Natural killer cell (primary cell): ENCODE results near the gene AKR1A1. TPM values are rescaled to one million over a fixed set of nuclear protein-coding genes. Genes with fewer than 3 reads are reported as not detected.
"Not testable (repeated sequence)": the region's sequence is repeated elsewhere in the genome, so short reads cannot be mapped to it uniquely, and the experiment has no call there.

Experiments
- ATAC-seq, 3 donors: fragments of 150-1000 bp in 2 of 3; fragments of 200-7000 bp in 1 of 3; cut with Tn5 transposase; 1 replicate in 1 of 3; 2 replicates in 2 of 3; pipeline ENCODE4 v1.10.0; 2021; ENCODE audit warnings: mild to moderate bottlenecking in 2 of 3, moderate library complexity in 2 of 3
- DNase-seq, 2 donors: peaks; one replicate each; pipeline versions ENCODE4 v3.0.0 to v3.0.0-alpha.2; 2013 to 2021; ENCODE audit warnings: mixed read lengths in 1 of 2
- H3K27ac ChIP-seq: one replicate; pipeline ENCODE4 v1.5.1; 2013; ENCODE audit warnings: mild to moderate bottlenecking, low read length
- H3K27me3 ChIP-seq: one replicate; pipeline ENCODE4 v1.6.1; 2013; ENCODE audit warnings: low read length; ENCODE audit not compliant: control insufficient read depth, insufficient read depth
- H3K36me3 ChIP-seq: one replicate; pipeline ENCODE4 v1.6.1; 2013; ENCODE audit warnings: low read length; ENCODE audit not compliant: control insufficient read depth, insufficient read depth
- H3K4me1 ChIP-seq: one replicate; pipeline ENCODE4 v1.6.1; 2013; ENCODE audit warnings: low read length; ENCODE audit not compliant: control insufficient read depth, insufficient read depth
- H3K4me3 ChIP-seq: one replicate; pipeline ENCODE4 v1.5.1; 2013; ENCODE audit warnings: low read length
- H3K9me3 ChIP-seq: one replicate; pipeline ENCODE4 v1.6.1; 2013; ENCODE audit warnings: low read length; ENCODE audit not compliant: control insufficient read depth, insufficient read depth
- H3K27ac Mint-ChIP-seq, 2 donors: one replicate each; pipeline ENCODE4 v1.8.0; 2022; ENCODE audit warnings: mild to moderate bottlenecking in 2 of 2, mixed read lengths in 2 of 2, moderate library complexity in 1 of 2
- H3K27me3 Mint-ChIP-seq, 2 donors: one replicate each; pipeline ENCODE4 v1.8.0; 2022; ENCODE audit warnings: low read depth in 2 of 2, mixed read lengths in 2 of 2
- H3K36me3 Mint-ChIP-seq: one replicate; pipeline ENCODE4 v1.8.0; 2022; ENCODE audit warnings: mixed read lengths
- H3K4me1 Mint-ChIP-seq, 2 donors: one replicate each; pipeline ENCODE4 v1.8.0; 2022; ENCODE audit warnings: mixed read lengths in 2 of 2
- H3K4me3 Mint-ChIP-seq: one replicate; pipeline ENCODE4 v1.8.0; 2022; ENCODE audit warnings: mild to moderate bottlenecking, moderate library complexity, mixed read lengths
- H3K9me3 Mint-ChIP-seq, 2 donors: one replicate each; pipeline ENCODE4 v1.8.0; 2022; ENCODE audit warnings: mixed read lengths in 2 of 2
- WGBS: methylation state at CpG from one replicate; pipeline ENCODE4 v1.1.7; 2013; ENCODE audit warnings: missing lambda C conversion rate; ENCODE audit not compliant: insufficient coverage; 5-methylcytosine and 5-hydroxymethylcytosine counted together
- intact Hi-C: fragments of 100-400 bp; cut with micrococcal nuclease; formaldehyde crosslinking; loops from one replicate; pipeline ENCODE4 v1.14.2; 2022
- total RNA-seq, 4 donors: library from RNA; stranded (reverse); fragments of 120-200 nt in 1 of 4; gene quantifications; one replicate each; pipeline versions ENCODE4 v1.2.3 to v1.2.4, GENCODE V29; 2013 to 2022
- TF ChIP-seq, protein P1 (sequence below): fragments of 200-600 bp; IDR thresholded peaks from one replicate; pipeline ENCODE4 v1.8.0; 2022; ENCODE audit warnings: antibody characterized with exemption

AKR1A1 gene
- total RNA-seq, 3 donors from 2014 or later (not counting 1 experiment from before 2014, with no cell fraction given): 45.7 to 54.2 (median 53.9) TPM

DNA sequence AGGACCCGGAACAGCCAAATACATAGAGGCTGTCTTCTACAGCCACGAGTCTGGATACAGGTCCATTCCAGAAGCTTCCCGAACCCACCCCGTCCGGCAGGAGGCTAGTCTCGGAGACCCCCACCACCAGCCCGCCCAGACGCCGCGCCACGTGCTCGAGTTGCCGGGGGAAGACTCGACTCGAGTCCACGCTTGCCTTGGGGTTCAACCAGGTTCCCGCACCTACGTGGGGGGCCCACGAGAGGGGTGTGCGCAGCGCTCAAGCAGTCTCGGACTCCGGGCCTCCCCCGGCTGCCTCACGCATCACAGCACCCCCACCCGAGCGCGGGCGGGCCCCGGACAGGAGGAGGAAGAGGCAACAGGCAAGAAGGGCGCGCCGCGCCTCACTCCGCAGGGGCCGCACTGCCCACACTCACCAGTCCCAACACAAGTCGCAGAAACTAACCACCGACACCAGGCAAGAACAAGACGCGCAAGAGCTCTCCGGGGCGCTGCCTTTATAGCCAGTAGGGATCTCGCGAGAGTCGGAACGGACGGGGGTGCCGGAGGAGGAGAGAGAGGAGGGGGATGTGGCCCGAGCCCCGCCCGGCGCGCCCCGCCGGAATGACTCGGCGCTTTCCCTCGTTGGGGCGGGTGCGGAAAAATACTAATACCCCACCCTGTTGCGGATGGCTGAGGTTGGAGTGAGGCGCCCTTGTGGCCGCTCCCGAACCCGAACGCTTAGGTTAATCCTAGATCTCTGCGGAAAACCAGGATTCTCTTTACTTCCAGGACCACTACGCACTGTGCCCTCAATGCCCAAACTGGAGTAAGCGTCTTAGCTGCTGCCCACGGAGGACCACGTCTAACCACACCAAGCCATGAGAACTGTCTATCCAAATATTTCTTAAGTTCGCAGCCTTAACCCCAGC lies 29.0 kb upstream of the AKR1A1 start, which contains the start of gene PRDX1:
TSS of gene PRDX1 (minus strand) at position 472 of the 911 bp plus-strand sequence. CDS start 2,841 bp downstream, outside the sequence.
- Mint-ChIP-seq H3K36me3 (no peaks in the 10 kb centered on the region), H3K4me3 (peak within 1 kb of the TSS; percentile 94), H3K4me1 (peaks cover 29 to 41% of the 10 kb centered on the region in 2 donors), H3K9me3 (no peaks in the 10 kb centered on the region), H3K27ac (peak within 1 kb of the TSS; percentile 82 to 90), H3K27me3 (peaks cover 2 to 11% of the 10 kb centered on the region in 2 donors)
- peak within 1 kb of the TSS; percentile 54 for H3K27ac ChIP-seq
- ATAC-seq: peak; percentile 85 to 91 (median 88)
- TF ChIP-seq, protein P1, sequence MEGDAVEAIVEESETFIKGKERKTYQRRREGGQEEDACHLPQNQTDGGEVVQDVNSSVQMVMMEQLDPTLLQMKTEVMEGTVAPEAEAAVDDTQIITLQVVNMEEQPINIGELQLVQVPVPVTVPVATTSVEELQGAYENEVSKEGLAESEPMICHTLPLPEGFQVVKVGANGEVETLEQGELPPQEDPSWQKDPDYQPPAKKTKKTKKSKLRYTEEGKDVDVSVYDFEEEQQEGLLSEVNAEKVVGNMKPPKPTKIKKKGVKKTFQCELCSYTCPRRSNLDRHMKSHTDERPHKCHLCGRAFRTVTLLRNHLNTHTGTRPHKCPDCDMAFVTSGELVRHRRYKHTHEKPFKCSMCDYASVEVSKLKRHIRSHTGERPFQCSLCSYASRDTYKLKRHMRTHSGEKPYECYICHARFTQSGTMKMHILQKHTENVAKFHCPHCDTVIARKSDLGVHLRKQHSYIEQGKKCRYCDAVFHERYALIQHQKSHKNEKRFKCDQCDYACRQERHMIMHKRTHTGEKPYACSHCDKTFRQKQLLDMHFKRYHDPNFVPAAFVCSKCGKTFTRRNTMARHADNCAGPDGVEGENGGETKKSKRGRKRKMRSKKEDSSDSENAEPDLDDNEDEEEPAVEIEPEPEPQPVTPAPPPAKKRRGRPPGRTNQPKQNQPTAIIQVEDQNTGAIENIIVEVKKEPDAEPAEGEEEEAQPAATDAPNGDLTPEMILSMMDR: no peak
- H3K36me3 ChIP-seq: peaks cover 10% of the 10 kb centered on the region
- DNase-seq: peak; percentile 79 to 95
- H3K27me3 ChIP-seq: no peaks in the 10 kb centered on the region
- WGBS: under 1% methylated on average over 72 of the region's 72 CpGs
- no peaks in the 10 kb centered on the region for H3K9me3 ChIP-seq
- peaks cover 28% of the 10 kb centered on the region for H3K4me1 ChIP-seq
- H3K4me3 ChIP-seq: peak within 1 kb of the TSS; percentile 64
- intact Hi-C loops: no loop called here

DNA sequence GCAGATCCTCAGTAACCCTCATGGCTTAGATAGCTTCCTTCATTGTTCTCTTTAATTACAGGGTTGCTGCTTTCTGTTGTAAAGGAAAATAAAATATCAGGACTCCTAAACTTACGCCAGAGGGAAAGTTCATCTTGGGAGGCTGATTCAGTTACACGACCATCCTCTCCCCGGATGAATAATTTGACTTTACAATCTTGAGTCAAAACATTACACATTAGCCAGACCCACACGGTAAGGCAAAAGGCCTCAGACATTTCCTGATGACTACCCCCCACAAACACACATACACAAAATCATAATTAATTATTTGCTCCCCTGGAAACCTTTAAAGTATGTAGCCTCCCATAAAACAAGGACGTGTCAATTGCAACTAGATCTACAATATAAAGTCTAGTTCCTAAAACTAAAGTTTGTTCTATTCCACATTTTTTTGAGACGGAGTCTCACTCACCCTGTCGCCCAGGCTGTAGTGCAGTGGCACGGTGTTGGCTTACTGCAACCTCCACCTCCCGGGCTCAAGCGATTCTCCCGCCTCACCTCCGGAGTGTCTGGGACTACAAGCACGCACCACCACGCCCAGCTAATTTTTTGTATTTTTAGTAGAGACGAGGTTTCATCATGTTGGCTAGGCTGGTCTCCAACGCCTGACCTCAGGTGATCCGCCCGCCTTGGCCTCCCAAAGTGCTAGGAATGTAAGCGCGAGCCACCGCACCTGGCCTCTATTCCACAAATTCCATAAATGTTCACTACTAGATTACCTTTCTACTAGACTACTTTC lies 28.1 kb upstream of the AKR1A1 start:
- peaks cover 4 to 14% of the 10 kb centered on the region in 2 donors for H3K27me3 Mint-ChIP-seq
- H3K4me3 Mint-ChIP-seq: peak overlapping the region; percentile 94
- H3K27ac Mint-ChIP-seq: peak overlapping the region; percentile 82 to 90
- H3K9me3 Mint-ChIP-seq: no peaks in the 10 kb centered on the region
- H3K36me3 Mint-ChIP-seq: no peaks in the 10 kb centered on the region
- H3K4me1 Mint-ChIP-seq: peaks cover 29 to 41% of the 10 kb centered on the region in 2 donors
- Histone ChIP-seq H3K36me3 (peaks cover 4% of the 10 kb centered on the region), H3K9me3 (no peaks in the 10 kb centered on the region), H3K27me3 (no peaks in the 10 kb centered on the region), H3K4me3 (peak overlapping the region; percentile 64), H3K27ac (peak overlapping the region; percentile 54), H3K4me1 (peaks cover 28% of the 10 kb centered on the region)
- intact Hi-C loops: no loop called here
- 82% methylated on average over 21 of the region's 21 CpGs for WGBS
- DNase-seq (no peak), ATAC-seq (no peak)
- TF ChIP-seq, protein P1: no peak

DNA sequence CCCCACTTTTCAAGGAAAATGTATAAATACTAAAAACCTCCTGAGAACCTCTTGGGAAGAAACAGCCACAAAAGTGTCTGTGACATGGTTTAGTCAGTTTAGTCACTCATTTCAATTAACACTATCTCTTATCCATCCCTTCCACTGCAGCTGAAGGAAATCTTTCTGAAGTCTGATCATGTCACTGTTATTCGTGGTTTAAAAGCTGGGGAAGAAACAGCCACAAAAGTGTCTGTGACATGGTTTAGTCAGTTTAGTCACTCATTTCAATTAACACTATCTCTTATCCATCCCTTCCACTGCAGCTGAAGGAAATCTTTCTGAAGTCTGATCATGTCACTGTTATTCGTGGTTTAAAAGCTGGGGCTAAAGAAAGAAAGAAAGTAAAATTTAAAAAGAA lies 27.1 kb upstream of the AKR1A1 start:
- Mint-ChIP-seq H3K27me3 (peaks cover 4 to 14% of the 10 kb centered on the region in 2 donors), H3K4me3 (peak overlapping the region; percentile 36), H3K27ac (peak overlapping the region in 1 of 2 donors; percentile 90), H3K4me1 (peaks cover 28 to 40% of the 10 kb centered on the region in 2 donors)
- H3K27ac ChIP-seq, intact Hi-C loops, H3K36me3 Mint-ChIP-seq, H3K27me3 ChIP-seq, H3K4me3 ChIP-seq, H3K9me3 ChIP-seq, H3K36me3 ChIP-seq, DNase-seq, H3K9me3 Mint-ChIP-seq, ATAC-seq: not testable (repeated sequence)
- 0% methylated on average over 1 of the region's 2 CpGs for WGBS
- H3K4me1 ChIP-seq: peaks cover 28% of the 10 kb centered on the region

DNA sequence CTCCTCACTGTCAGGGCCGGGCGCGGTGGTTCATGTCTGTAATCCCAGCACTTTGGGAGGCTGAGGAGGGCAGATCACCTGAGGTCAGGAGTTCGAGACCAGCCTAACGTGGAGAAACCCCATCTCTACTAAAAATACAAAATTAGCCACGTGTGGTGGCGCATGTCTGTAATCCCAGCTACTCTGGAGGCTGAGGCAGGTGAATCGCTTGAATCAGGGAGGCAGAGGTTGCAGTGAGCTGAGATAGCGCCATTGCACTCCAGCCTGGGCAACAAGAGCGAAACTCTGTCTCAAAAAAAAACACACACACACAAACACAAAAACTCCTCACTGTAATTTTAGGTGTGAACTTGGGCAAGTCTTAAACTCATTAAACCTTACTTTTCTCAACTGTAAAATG lies 26.7 kb upstream of the AKR1A1 start:
- H3K9me3 Mint-ChIP-seq, DNase-seq, H3K36me3 ChIP-seq, H3K4me3 Mint-ChIP-seq, H3K4me3 ChIP-seq, ATAC-seq, H3K27me3 ChIP-seq, intact Hi-C loops, H3K27ac ChIP-seq, H3K36me3 Mint-ChIP-seq, H3K9me3 ChIP-seq, H3K27ac Mint-ChIP-seq: not testable (repeated sequence)
- WGBS: 85% methylated on average over 10 of the region's 10 CpGs
- H3K27me3 Mint-ChIP-seq: peaks cover 4 to 14% of the 10 kb centered on the region in 2 donors
- peaks cover 24 to 35% of the 10 kb centered on the region in 2 donors for H3K4me1 Mint-ChIP-seq
- peaks cover 28% of the 10 kb centered on the region for H3K4me1 ChIP-seq
